OCI-LY3 (cell line): Measurements from ENCODE around the gene CLIC5.

Source experiments
- EZH2phosphoT487 ChIP-seq: fragments of 200-600 bp; shearing (Covaris generic); IDR thresholded peaks from 2 replicates; pipeline ENCODE4 v1.6.1; 2018; ENCODE audit warnings: antibody characterized with exemption, mixed run types, low read depth
- TF ChIP-seq, protein P1 (sequence below): fragments of 200-600, 300-600 bp; sonication (generic); IDR thresholded peaks from 2 replicates; pipeline ENCODE4 v1.5.1; 2014; ENCODE audit warnings: antibody characterized with exemption, low read length, low read depth

DNA sequence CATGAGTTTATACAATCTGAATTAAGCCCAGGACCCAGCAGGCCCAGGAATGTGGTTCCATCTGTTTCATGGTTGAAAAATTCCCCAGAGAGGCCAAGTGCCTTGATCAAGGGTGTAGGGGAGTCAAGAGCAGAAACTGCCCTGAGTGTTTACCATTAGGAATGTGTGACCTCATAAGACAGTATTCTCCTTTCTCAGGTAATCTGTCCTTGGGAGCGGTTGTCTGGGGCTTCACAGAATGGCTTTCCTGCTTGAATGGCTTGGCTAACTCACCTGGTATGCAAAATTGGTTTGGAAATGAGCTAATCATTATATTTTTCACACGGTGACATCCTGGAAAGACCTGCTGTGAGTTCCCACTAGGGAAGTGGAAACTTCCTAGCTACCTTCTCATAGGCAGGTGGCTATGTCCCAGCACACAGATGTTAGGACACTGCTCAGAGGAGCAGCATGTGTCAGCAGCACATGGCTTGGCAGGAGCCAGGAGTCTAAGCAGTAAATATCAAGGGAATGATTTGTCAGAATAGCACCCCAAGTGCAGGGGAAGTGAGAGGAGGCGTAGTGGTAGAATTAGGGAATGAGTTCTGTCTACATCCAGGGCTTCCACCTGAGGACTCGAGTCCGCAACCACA lies 17.7 kb downstream of the CLIC5 start:
- TF ChIP-seq, protein P1, sequence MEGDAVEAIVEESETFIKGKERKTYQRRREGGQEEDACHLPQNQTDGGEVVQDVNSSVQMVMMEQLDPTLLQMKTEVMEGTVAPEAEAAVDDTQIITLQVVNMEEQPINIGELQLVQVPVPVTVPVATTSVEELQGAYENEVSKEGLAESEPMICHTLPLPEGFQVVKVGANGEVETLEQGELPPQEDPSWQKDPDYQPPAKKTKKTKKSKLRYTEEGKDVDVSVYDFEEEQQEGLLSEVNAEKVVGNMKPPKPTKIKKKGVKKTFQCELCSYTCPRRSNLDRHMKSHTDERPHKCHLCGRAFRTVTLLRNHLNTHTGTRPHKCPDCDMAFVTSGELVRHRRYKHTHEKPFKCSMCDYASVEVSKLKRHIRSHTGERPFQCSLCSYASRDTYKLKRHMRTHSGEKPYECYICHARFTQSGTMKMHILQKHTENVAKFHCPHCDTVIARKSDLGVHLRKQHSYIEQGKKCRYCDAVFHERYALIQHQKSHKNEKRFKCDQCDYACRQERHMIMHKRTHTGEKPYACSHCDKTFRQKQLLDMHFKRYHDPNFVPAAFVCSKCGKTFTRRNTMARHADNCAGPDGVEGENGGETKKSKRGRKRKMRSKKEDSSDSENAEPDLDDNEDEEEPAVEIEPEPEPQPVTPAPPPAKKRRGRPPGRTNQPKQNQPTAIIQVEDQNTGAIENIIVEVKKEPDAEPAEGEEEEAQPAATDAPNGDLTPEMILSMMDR = no peak
- no peak for TF ChIP-seq EZH2phosphoT487
